22Rv1 (cell line): ENCODE data around the gene SOX10.

Experiments
- ZFX ChIP-seq: fragments of 450-650 bp; IDR thresholded peaks from 2 replicates; pipeline ENCODE4 v1.6.1; 2017; ENCODE audit warnings: antibody characterized with exemption, borderline replicate concordance
- TF ChIP-seq, protein P1 (sequence below): fragments of 450-650 bp; IDR thresholded peaks from 2 replicates; pipeline ENCODE4 v1.5.1; 2017; ENCODE audit warnings: mild to moderate bottlenecking

DNA sequence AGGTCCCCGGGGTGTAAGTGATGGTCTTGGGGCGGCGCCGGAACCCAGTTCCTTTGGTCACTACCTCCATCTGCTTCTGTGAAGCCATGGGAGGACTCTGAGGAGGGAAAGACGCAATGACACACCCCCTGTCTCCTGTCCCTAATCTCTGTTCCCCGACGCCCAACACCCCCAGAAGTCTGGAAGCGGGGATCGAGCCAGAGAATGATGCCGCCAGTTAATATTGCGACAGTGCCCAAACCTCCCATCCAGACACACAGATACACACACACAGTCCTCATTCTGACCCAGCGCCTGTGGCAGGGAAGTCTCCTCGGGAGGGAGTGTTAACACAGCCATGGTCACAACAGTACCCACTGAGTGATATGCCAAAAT is 31.3 kb downstream of the SOX10 start:
- TF ChIP-seq, protein P1, sequence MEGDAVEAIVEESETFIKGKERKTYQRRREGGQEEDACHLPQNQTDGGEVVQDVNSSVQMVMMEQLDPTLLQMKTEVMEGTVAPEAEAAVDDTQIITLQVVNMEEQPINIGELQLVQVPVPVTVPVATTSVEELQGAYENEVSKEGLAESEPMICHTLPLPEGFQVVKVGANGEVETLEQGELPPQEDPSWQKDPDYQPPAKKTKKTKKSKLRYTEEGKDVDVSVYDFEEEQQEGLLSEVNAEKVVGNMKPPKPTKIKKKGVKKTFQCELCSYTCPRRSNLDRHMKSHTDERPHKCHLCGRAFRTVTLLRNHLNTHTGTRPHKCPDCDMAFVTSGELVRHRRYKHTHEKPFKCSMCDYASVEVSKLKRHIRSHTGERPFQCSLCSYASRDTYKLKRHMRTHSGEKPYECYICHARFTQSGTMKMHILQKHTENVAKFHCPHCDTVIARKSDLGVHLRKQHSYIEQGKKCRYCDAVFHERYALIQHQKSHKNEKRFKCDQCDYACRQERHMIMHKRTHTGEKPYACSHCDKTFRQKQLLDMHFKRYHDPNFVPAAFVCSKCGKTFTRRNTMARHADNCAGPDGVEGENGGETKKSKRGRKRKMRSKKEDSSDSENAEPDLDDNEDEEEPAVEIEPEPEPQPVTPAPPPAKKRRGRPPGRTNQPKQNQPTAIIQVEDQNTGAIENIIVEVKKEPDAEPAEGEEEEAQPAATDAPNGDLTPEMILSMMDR, result no peak
- no peak for TF ChIP-seq ZFX
